Prostate gland (tissue), 2 donors: ENCODE measurements around the gene CLSTN1. TPM values are rescaled to one million over a fixed set of nuclear protein-coding genes. Genes with fewer than 3 reads are reported as not detected.

Experiments
- DNase-seq: peaks from one replicate; pipeline ENCODE4 v3.0.0-alpha.2; 2019; ENCODE audit warnings: low spot score
- H3K27ac ChIP-seq, 2 donors: fragments of 200-600 bp; sonication (generic); 2 replicates each; pipeline ENCODE4 v1.5.1; 2017 to 2019
- H3K27me3 ChIP-seq: fragments of 200-600 bp; sonication (generic); replicated peaks from 2 replicates; pipeline ENCODE4 v1.5.1; 2019; ENCODE audit not compliant: insufficient read depth
- H3K36me3 ChIP-seq, 2 donors: fragments of 200-600 bp; sonication (generic); 1 replicate in 1 of 2; 2 replicates in 1 of 2; pipeline versions ENCODE4 v1.5.1 to v1.8.1; 2017 to 2019
- H3K4me1 ChIP-seq: fragments of 200-600 bp; sonication (generic); replicated peaks from 2 replicates; pipeline ENCODE4 v1.5.1; 2019
- H3K4me3 ChIP-seq, 2 donors: fragments of 200-600 bp; sonication (generic); 2 replicates each; pipeline ENCODE4 v1.5.1; 2017 to 2019
- H3K9me3 ChIP-seq: fragments of 200-600 bp; sonication (generic); 2 replicates; pipeline ENCODE4 v1.5.1; 2017
- CTCF ChIP-seq, 4 experiments: fragments of 200-600 bp in 2 of 4; fragments of 450-650 bp in 2 of 4; sonication (generic) in 2 of 4; IDR thresholded peaks; 1 replicate in 3 of 4; 2 replicates in 1 of 4; pipeline ENCODE4 v1.5.1; 2016 to 2019; ENCODE audit warnings: antibody characterized with exemption in 4 of 4, mild to moderate bottlenecking in 2 of 4, moderate library complexity in 2 of 4
- POLR2A ChIP-seq: fragments of 450-650 bp; IDR thresholded peaks from one replicate; pipeline ENCODE4 v1.6.1; 2016; ENCODE audit warnings: antibody characterized with exemption, mild to moderate bottlenecking
- POLR2AphosphoS5 ChIP-seq: sonication (generic); formaldehyde crosslinking; IDR thresholded peaks from one replicate; pipeline ENCODE4 v1.6.1; 2017; ENCODE audit warnings: antibody characterized with exemption
- WGBS: methylation state at CpG from one replicate; pipeline ENCODE4 v1.1.5; 2018; 5-methylcytosine and 5-hydroxymethylcytosine counted together
- intact Hi-C: fragments of 100-400 bp; cut with DNase I; formaldehyde crosslinking; loops from one replicate; pipeline ENCODE4 v1.14.2; 2022
- total RNA-seq, 2 donors: library from RNA; depleted of rRNA; stranded (reverse); fragments of >200 nt; gene quantifications; one replicate each; pipeline ENCODE4 v1.1.0, GENCODE V29; 2016

CLSTN1 gene
- total RNA-seq, 2 donors from 2014 or later, result 133 to 230 TPM

GRCh38 chr1:9820521-9820920, 3.2 kb downstream of the CLSTN1 start:
- Histone ChIP-seq H3K27me3 (no peaks in the 10 kb centered on the region), H3K36me3 (no peaks in the 10 kb centered on the region), H3K9me3 (no peaks in the 10 kb centered on the region), H3K4me1 (peaks cover 7% of the 10 kb centered on the region), H3K27ac (no peak overlapping the region), H3K4me3 (no peak overlapping the region)
- no peak for DNase-seq
- 77% methylated on average over 3 of the region's 3 CpGs for WGBS
- TF ChIP-seq CTCF (IDR thresholded peaks at IDR 0.05) (no peak), POLR2AphosphoS5 (no peak), POLR2A (no peak)
- intact Hi-C loops, result no loop called here

DNA sequence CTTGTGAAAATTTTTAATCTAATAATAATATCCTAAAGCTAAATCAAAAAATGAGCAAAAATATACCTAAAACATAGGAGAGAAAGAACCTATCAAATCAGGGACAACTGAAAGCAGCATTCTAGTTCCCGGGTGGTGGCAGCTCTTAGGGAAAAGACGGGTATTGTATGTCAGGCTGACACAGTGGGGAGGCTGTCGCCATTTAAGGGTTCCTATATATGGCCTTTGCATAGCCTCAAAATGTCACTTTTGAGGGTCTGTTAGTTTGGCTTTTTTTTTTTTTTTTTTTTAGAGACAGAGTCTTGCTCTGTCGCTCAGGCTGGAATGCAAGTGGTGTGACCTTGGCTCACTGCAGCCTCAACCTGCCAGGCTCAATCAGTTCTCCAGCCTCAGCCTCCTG, 6.0 kb downstream of the CLSTN1 start:
- TF ChIP-seq POLR2A (no peak), POLR2AphosphoS5 (no peak), CTCF (IDR thresholded peaks at IDR 0.05) (no peak)
- Histone ChIP-seq H3K4me1 (no peaks in the 10 kb centered on the region), H3K36me3 (no peaks in the 10 kb centered on the region), H3K9me3 (no peaks in the 10 kb centered on the region), H3K27ac (no peak overlapping the region), H3K4me3 (no peak overlapping the region), H3K27me3 (no peaks in the 10 kb centered on the region)
- intact Hi-C loops, result no loop called here
- DNase-seq, result no peak
- WGBS, result 64% methylated on average over 4 of the region's 4 CpGs

DNA sequence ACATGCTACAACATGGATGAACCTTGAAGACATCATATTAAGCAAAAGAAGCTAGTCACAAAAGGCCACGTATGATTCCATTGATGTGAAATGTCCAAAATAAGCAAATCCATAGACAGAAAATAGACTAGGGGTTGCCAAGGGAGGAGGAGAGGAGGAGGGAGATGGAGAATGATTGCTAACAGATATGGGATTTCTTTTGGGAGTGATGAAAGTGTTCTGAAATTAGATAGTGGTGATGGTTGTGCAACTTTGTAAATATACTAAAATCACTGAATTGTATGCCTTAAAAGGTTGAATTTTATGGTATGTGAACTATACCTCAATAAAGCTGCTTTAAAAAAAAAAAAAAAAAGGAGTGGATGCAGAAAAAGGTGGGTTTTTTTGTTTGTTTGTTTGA, 7.6 kb downstream of the CLSTN1 start:
- DNase-seq, result no peak
- intact Hi-C loops, result no loop called here
- H3K36me3 ChIP-seq, result no peaks in the 10 kb centered on the region
- TF ChIP-seq POLR2AphosphoS5 (no peak), CTCF (IDR thresholded peaks at IDR 0.05) (no peak), POLR2A (no peak)
- H3K9me3 ChIP-seq, result no peaks in the 10 kb centered on the region
- 31% methylated on average over 1 of the region's 1 CpG for WGBS
- no peaks in the 10 kb centered on the region for H3K27me3 ChIP-seq
- H3K27ac ChIP-seq, result no peak overlapping the region
- no peak overlapping the region for H3K4me3 ChIP-seq
- H3K4me1 ChIP-seq, result no peaks in the 10 kb centered on the region

DNA sequence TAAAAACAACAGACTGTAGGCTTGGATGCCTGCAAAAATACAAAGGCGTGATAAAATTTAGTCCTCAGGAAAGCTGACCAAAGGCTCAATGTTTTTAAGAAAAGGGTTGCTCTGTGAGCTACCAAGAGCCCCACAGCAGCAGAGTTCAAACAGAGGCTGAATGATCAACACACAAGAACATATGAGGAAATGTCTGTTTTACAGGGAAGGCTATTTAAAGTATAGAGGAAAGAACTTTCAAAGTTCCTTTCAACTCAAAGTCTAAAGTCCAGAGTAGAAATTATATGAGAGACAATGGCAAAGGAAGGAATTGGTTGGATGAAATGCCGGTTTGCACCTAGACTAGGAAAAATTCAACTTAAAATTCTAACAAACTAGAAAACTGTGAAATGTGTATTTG, 8.6 kb downstream of the CLSTN1 start:
- DNase-seq, result no peak
- H3K27ac ChIP-seq, result peak overlapping the region in 1 of 2 donors; percentile 38
- WGBS, result 76% methylated on average over 2 of the region's 2 CpGs
- H3K36me3 ChIP-seq, result no peaks in the 10 kb centered on the region
- intact Hi-C loops, result no loop called here
- H3K4me3 ChIP-seq, result no peak overlapping the region
- H3K9me3 ChIP-seq, result no peaks in the 10 kb centered on the region
- TF ChIP-seq POLR2AphosphoS5, result peak; percentile 65
- TF ChIP-seq CTCF (IDR thresholded peaks at IDR 0.05), result no peak
- H3K4me1 ChIP-seq, result no peaks in the 10 kb centered on the region
- H3K27me3 ChIP-seq, result no peaks in the 10 kb centered on the region

GRCh38 chr1:9814619-9815018, 9.1 kb downstream of the CLSTN1 start:
- intact Hi-C loops, result no loop called here
- no peak for DNase-seq
- WGBS, result 86% methylated on average over 6 of the region's 6 CpGs
- H3K4me3 ChIP-seq, result no peak overlapping the region
- no peaks in the 10 kb centered on the region for H3K4me1 ChIP-seq
- TF ChIP-seq POLR2AphosphoS5, result no peak
- no peaks in the 10 kb centered on the region for H3K36me3 ChIP-seq
- H3K27me3 ChIP-seq, result no peaks in the 10 kb centered on the region
- H3K9me3 ChIP-seq, result no peaks in the 10 kb centered on the region
- peak overlapping the region in 1 of 2 donors; percentile 38 for H3K27ac ChIP-seq
